Stomach (tissue), 9 donors: ENCODE results near the gene GAN. TPM values are rescaled to one million over a fixed set of nuclear protein-coding genes. Genes with fewer than 3 reads are reported as not detected.

Source experiments
- DNase-seq, 2 donors: peaks; one replicate each; pipeline versions ENCODE4 v3.0.0 to v3.0.0-alpha.2; 2013 to 2019
- H3K27ac ChIP-seq, 5 donors: fragments of 200-600 bp in 4 of 5; sonication (generic) in 4 of 5; one replicate each; pipeline ENCODE4 v1.5.1; 2013 to 2019; ENCODE audit warnings: mild to moderate bottlenecking in 1 of 5, moderate library complexity in 1 of 5
- H3K27me3 ChIP-seq, 3 donors: fragments of 200-600 bp; sonication (generic); one replicate each; pipeline ENCODE4 v1.5.1; 2017 to 2019; ENCODE audit warnings: mixed run types in 1 of 3
- H3K36me3 ChIP-seq, 4 donors: fragments of 200-600 bp; sonication (generic); 1 replicate in 3 of 4; 2 replicates in 1 of 4; pipeline ENCODE4 v1.5.1; 2016 to 2019
- H3K4me1 ChIP-seq, 4 donors: fragments of 200-600 bp; sonication (generic); one replicate each; pipeline ENCODE4 v1.5.1; 2016 to 2019
- H3K4me3 ChIP-seq, 4 donors: fragments of 200-600 bp; sonication (generic) in 3 of 4; one replicate each; pipeline ENCODE4 v1.5.1; 2016 to 2019; ENCODE audit warnings: mild to moderate bottlenecking in 1 of 4
- H3K9me3 ChIP-seq, 4 donors: fragments of 200-600 bp; sonication (generic); one replicate each; pipeline ENCODE4 v1.5.1; 2016 to 2019
- CTCF ChIP-seq, 7 experiments: fragments of 450-650 bp in 4 of 7; fragments of 200-600 bp in 3 of 7; sonication (generic) in 3 of 7; IDR thresholded peaks; one replicate each; pipeline ENCODE4 v1.5.1; 2016 to 2019; ENCODE audit warnings: antibody characterized with exemption in 7 of 7, control low read depth in 2 of 7, mild to moderate bottlenecking in 1 of 7
- EP300 ChIP-seq: sonication (generic); formaldehyde crosslinking; IDR thresholded peaks from one replicate; pipeline ENCODE4 v1.6.1; 2017; ENCODE audit warnings: antibody characterized with exemption
- POLR2A ChIP-seq, 4 donors: fragments of 450-650 bp; IDR thresholded peaks; one replicate each; pipeline ENCODE4 v1.6.1; 2016; ENCODE audit warnings: antibody characterized with exemption in 4 of 4, control low read depth in 2 of 4, mild to moderate bottlenecking in 1 of 4, moderate library complexity in 1 of 4
- POLR2AphosphoS5 ChIP-seq, 3 donors: sonication (generic); formaldehyde crosslinking; IDR thresholded peaks; one replicate each; pipeline ENCODE4 v1.6.1; 2016; ENCODE audit warnings: antibody characterized with exemption in 3 of 3
- WGBS, 5 donors: extraction: QIAGEN DNeasy Blood & Tissue Kit in 3 of 5; methylation state at CpG; one replicate each; pipeline versions ENCODE4 v1.1.5 to v1.1.7; 2013 to 2018; 5-methylcytosine and 5-hydroxymethylcytosine counted together
- intact Hi-C: fragments of 100-400 bp; cut with DNase I; formaldehyde crosslinking; loops from one replicate; pipeline ENCODE4 v1.15.1; 2023; ENCODE audit warnings: low total_unique reads
- polyA plus RNA-seq, 3 donors: library from polyadenylated mRNA; stranded (reverse); fragments of 200-250 nt; gene quantifications; one replicate each; pipeline ENCODE4 v1.2.3, GENCODE V29; 2013
- total RNA-seq, 5 donors: library from RNA; depleted of rRNA; stranded (reverse); fragments of >200 nt; gene quantifications; one replicate each; pipeline versions ENCODE4 v1.1.0 to v1.2.3, GENCODE V29; 2014 to 2016
- donor health status: healthy with polysubstance abuse.
- donor health status: Bipolar disorder and iron deficiency.
- donor health status: healthy.

GAN gene
- total and polyA plus RNA-seq, 8 donors, result 0.56 to 38.5 (median 7.6) TPM

GRCh38 chr16:81388357-81388756 lies 73.6 kb downstream of the GAN start:
- peaks cover 0 to 8% (median 0%) of the 10 kb centered on the region in 4 donors for H3K4me1 ChIP-seq
- H3K4me3 ChIP-seq, result no peak overlapping the region
- intact Hi-C loops, result no loop called here
- no peaks in the 10 kb centered on the region for H3K9me3 ChIP-seq
- no peak for DNase-seq
- no peaks in the 10 kb centered on the region for H3K27me3 ChIP-seq
- no peak overlapping the region for H3K27ac ChIP-seq
- 91 to 98% (median 93%) methylated on average over 12 to 14 of the region's 14 CpGs for WGBS, 5 donors
- peaks cover 0 to 63% (median 54%) of the 10 kb centered on the region in 4 donors for H3K36me3 ChIP-seq
- TF ChIP-seq CTCF (IDR thresholded peaks at IDR 0.05), result no peak
- TF ChIP-seq EP300, result no peak
- no peak for TF ChIP-seq POLR2A (IDR thresholded peaks at IDR 0.05)
- no peak for TF ChIP-seq POLR2AphosphoS5 (IDR thresholded peaks at IDR 0.05)

GRCh38 chr16:81390840-81391239 lies 76.1 kb downstream of the GAN start:
- intact Hi-C loops, result no loop called here
- WGBS, 5 donors, result 86 to 91% (median 89%) methylated on average over 10 of the region's 10 CpGs
- H3K27ac ChIP-seq, result no peak overlapping the region
- H3K36me3 ChIP-seq, result peaks cover 0 to 61% (median 54%) of the 10 kb centered on the region in 4 donors
- H3K4me3 ChIP-seq, result no peak overlapping the region
- peaks cover 10 to 16% (median 12%) of the 10 kb centered on the region in 4 donors for H3K4me1 ChIP-seq
- no peak for DNase-seq
- H3K9me3 ChIP-seq, result no peaks in the 10 kb centered on the region
- no peaks in the 10 kb centered on the region for H3K27me3 ChIP-seq
- no peak for TF ChIP-seq POLR2AphosphoS5 (IDR thresholded peaks at IDR 0.05)
- no peak for TF ChIP-seq CTCF (IDR thresholded peaks at IDR 0.05)
- TF ChIP-seq EP300, result no peak
- TF ChIP-seq POLR2A (IDR thresholded peaks at IDR 0.05), result no peak

GRCh38 chr16:81392011-81392410 lies 77.2 kb downstream of the GAN start:
- no peak overlapping the region for H3K4me3 ChIP-seq
- H3K36me3 ChIP-seq, result peaks cover 0 to 54% (median 48%) of the 10 kb centered on the region in 4 donors
- WGBS, 5 donors, result 92 to 99% (median 97%) methylated on average over 6 of the region's 6 CpGs
- no peak for DNase-seq
- H3K27ac ChIP-seq, result no peak overlapping the region
- peaks cover 10 to 24% (median 13%) of the 10 kb centered on the region in 4 donors for H3K4me1 ChIP-seq
- intact Hi-C loops, result no loop called here
- H3K27me3 ChIP-seq, result no peaks in the 10 kb centered on the region
- H3K9me3 ChIP-seq, result no peaks in the 10 kb centered on the region
- TF ChIP-seq EP300 (no peak), POLR2AphosphoS5 (IDR thresholded peaks at IDR 0.05) (no peak), CTCF (IDR thresholded peaks at IDR 0.05) (no peak), POLR2A (IDR thresholded peaks at IDR 0.05) (no peak)

- H3K4me1 ChIP-seq, result peaks cover 10 to 24% (median 13%) of the 10 kb centered on the region in 4 donors
- H3K36me3 ChIP-seq, result peaks cover 0 to 32% (median 28%) of the 10 kb centered on the region in 4 donors
- peaks cover 0 to 4% (median 1%) of the 10 kb centered on the region in 4 donors for H3K9me3 ChIP-seq
- H3K27me3 ChIP-seq, result no peaks in the 10 kb centered on the region
- intact Hi-C loops, result no loop called here
- WGBS, 5 donors, result 77 to 90% (median 85%) methylated on average over 7 of the region's 7 CpGs
- no peak overlapping the region for H3K4me3 ChIP-seq
- H3K27ac ChIP-seq, result peak overlapping the region in 3 of 5 donors; percentile 59 to 62 (median 61)
- DNase-seq, result no peak
- TF ChIP-seq CTCF (IDR thresholded peaks at IDR 0.05), result no peak
- TF ChIP-seq POLR2A (IDR thresholded peaks at IDR 0.05), result no peak
- no peak for TF ChIP-seq POLR2AphosphoS5 (IDR thresholded peaks at IDR 0.05)
- TF ChIP-seq EP300, result no peak
Observed at GRCh38 chr16:81394416-81394815, 79.7 kb downstream of the GAN start.
